Body of pancreas (tissue), 4 donors: ENCODE results near the gene SLC25A21.

Experiments used
- CTCF ChIP-seq, 7 experiments: fragments of 450-650 bp in 4 of 7; fragments of 200-600 bp in 3 of 7; sonication (generic) in 3 of 7; IDR thresholded peaks; one replicate each; pipeline ENCODE4 v1.5.1; 2016 to 2019; ENCODE audit warnings: antibody characterized with exemption in 7 of 7
- POLR2A ChIP-seq, 3 donors: fragments of 450-650 bp; IDR thresholded peaks; one replicate each; pipeline ENCODE4 v1.6.1; 2016; ENCODE audit warnings: antibody characterized with exemption in 3 of 3, mild to moderate bottlenecking in 2 of 3

DNA sequence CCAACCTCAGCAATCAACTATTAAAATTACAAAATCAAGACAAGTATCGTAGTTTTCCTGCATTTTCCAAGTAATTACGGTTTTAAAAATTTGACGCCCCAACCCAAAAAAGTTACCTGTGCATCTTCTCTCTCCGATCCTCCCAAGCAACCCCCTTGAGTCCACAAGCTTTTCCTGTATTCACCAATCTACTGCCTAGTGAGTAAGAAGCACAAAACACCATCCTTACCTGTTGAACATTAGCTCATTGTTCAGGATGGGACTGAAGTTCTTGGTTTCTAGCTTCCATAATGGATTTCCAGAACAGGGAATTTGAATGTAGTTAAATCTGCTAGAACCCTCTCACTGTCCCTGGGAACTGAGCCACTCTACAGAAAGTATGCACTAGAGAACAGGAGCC lies 348.8 kb downstream of the SLC25A21 start:
- TF ChIP-seq CTCF (IDR thresholded peaks at IDR 0.05) (no peak), POLR2A (IDR thresholded peaks at IDR 0.05) (no peak)
